GM10266 (cell line): Measurements from ENCODE around the gene SELENOO.

Experiments
- DNase-seq: peaks from one replicate; pipeline ENCODE4 v3.0.0; 2012; ENCODE audit errors: extremely low spot score
- TF ChIP-seq, protein P1 (sequence below): IDR thresholded peaks from 2 replicates; pipeline ENCODE4 v1.5.1; 2012; ENCODE audit warnings: mild to moderate bottlenecking, low read depth; ENCODE audit not compliant: control insufficient read depth, insufficient read depth; ENCODE audit errors: missing control alignments

SELENOO gene

DNA sequence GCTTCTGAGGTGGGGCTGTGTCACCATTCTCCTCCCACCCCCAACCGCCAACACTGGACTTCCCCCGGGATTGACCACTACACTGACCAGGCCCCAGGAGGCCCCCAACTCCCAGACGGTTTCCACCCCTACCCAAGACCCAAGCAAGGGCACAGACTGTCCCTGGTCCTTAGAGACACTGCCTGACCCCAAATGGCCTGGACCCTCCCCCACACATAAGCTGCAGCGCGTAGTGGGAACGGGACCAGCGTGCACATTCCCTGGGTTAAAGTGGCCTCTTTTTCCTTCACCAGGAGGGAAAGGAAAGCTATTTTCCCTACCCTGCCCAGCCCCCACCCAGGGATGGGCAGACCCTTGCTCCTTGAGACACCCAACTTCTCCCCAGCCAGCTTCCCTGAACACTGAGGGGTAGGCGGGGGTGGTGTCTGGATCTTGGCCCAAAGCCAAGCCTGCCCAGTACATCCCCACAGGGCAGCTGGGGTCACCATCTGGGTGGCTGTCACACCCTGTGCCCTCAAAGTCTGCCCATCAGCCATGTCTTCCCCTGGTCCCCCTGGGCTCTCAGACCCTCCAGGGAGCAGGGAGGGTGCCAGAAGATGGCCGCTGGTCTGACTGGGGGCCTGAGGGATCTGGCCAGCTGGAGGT lies 62.3 kb downstream of the SELENOO start:
- TF ChIP-seq, protein P1, sequence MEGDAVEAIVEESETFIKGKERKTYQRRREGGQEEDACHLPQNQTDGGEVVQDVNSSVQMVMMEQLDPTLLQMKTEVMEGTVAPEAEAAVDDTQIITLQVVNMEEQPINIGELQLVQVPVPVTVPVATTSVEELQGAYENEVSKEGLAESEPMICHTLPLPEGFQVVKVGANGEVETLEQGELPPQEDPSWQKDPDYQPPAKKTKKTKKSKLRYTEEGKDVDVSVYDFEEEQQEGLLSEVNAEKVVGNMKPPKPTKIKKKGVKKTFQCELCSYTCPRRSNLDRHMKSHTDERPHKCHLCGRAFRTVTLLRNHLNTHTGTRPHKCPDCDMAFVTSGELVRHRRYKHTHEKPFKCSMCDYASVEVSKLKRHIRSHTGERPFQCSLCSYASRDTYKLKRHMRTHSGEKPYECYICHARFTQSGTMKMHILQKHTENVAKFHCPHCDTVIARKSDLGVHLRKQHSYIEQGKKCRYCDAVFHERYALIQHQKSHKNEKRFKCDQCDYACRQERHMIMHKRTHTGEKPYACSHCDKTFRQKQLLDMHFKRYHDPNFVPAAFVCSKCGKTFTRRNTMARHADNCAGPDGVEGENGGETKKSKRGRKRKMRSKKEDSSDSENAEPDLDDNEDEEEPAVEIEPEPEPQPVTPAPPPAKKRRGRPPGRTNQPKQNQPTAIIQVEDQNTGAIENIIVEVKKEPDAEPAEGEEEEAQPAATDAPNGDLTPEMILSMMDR: no peak
- DNase-seq: no peak

DNA sequence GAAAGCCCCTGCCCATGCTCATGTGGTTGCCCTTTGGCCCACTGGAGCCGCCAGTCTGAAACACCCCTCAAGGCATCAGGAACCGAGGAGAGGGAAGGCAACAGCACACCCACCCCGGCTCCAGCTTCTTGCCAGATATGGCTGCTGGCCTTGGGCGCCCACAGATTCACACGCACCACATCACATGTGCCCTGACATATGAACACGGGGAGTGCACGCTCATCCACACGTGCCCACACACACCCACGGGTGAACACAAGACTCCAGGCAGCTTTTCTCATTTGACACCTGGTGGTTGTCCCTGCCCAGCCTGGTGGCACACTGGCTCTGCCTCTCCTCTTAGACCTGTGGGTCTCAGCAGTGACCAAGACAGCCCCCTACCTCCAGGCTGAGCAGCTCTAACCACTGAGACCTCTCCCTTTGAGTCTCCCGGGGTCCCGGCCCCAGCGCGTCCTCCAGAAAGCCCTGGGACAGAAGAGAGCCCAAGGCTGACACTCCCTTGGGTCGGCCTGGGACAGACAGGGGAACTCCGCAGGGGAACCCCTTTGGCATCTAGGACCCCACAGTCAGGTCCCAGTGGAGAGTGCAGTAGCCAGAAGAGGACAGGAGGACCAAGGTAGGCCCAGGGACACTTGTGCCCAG lies 63.4 kb downstream of the SELENOO start:
- no peak for DNase-seq
- TF ChIP-seq, protein P1: no peak

DNA sequence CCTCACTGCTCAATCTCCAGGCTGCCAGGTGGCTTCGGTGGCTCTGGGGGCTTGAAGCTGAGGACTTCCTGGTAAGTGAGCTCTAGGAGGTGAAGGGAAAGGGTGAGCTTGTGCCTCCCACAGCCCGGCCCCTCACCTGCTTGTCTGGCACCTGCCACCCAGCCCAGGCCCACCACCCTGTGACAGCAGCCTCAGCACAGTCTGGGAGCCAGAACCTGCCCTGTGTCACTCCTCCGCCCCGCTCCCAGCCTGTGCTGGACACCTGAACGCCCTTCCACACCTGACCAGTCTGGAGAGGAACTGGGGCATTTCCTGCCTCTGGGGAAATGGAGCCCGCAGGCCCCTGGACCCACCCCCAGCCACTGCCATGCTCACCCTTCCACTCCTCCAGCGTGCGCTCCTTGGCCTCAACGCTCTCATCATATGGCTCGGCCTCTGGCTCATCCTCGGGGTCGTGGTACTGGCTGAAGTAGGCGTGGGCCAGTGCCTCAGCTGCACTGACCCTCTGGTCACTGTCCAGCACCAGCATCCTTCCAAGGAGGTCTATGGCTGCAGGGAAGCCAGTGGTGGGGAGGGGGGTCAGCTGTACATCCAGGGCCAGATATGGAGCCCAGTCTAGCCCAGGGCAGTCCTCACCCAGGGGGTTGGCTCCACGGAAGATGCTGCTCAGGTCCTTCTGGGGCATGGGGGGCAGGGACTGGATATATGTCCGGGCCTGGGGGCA lies 64.3 kb downstream of the SELENOO start:
- TF ChIP-seq, protein P1: no peak
- no peak for DNase-seq

DNA sequence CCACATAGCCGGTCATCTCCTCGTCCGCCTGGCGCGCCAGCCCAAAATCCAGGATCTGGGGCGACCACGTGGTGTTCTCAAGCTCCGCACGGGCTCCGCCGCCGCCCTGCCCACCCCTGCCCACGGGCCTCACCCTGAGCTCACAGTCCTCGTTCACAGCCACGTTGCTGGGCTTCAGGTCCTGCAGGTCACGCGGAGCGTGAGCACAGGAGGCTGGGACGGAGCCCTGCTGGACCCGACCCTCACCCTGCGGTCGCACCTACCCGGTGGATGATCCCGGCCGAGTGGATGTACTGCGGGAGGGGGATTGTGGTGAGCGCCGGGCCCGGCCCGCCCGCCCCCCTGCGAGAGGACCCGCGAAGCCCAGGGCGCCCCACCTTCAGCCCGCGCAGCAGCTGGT lies 66.2 kb downstream of the SELENOO start:
- TF ChIP-seq, protein P1: no peak
- no peak for DNase-seq
